PFSK-1 (cell line): ENCODE measurements around the gene TMTC2.

Experiments
- POLR2AphosphoS5 ChIP-seq: IDR thresholded peaks from 2 replicates; pipeline ENCODE4 v1.6.1; 2012; ENCODE audit warnings: low read depth, mild to moderate bottlenecking, control low read depth, low read length, moderate library complexity
- SIN3A ChIP-seq: IDR thresholded peaks from 2 replicates; pipeline ENCODE4 v1.6.1; 2012; ENCODE audit warnings: mild to moderate bottlenecking, low read length, moderate library complexity, borderline replicate concordance; ENCODE audit not compliant: insufficient read depth
- TF ChIP-seq, protein P1 (sequence below), 2 experiments: IDR thresholded peaks; 2 replicates each; pipeline versions ENCODE4 v1.6.1 to v1.8.0; 2011 to 2012; ENCODE audit warnings: low read depth in 2 of 2, low read length in 2 of 2, control low read depth in 1 of 2, inconsistent platforms in 1 of 2, mild to moderate bottlenecking in 1 of 2, moderate library complexity in 1 of 2; ENCODE audit not compliant: insufficient read depth in 1 of 2

DNA sequence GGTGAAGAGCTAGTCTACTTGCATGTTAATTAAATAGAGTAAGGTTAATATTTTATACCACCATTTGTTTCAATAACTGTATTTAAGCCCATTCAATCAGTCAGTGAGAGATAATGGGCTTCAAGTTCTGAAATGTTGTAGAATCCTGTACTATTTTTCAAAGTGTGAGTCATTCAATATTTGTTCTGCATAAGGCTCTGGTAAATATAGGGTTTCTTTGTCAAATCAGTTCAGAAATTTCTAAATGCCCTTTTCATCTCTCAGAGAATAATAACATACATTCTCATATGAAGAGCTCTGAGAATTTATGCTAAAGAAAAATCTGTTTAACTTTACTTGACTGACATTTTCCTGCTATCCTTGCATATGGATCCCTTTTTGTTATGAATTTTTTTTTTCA is 493.3 kb downstream of the TMTC2 start:
- no peak for TF ChIP-seq POLR2AphosphoS5
- TF ChIP-seq, protein P1, sequence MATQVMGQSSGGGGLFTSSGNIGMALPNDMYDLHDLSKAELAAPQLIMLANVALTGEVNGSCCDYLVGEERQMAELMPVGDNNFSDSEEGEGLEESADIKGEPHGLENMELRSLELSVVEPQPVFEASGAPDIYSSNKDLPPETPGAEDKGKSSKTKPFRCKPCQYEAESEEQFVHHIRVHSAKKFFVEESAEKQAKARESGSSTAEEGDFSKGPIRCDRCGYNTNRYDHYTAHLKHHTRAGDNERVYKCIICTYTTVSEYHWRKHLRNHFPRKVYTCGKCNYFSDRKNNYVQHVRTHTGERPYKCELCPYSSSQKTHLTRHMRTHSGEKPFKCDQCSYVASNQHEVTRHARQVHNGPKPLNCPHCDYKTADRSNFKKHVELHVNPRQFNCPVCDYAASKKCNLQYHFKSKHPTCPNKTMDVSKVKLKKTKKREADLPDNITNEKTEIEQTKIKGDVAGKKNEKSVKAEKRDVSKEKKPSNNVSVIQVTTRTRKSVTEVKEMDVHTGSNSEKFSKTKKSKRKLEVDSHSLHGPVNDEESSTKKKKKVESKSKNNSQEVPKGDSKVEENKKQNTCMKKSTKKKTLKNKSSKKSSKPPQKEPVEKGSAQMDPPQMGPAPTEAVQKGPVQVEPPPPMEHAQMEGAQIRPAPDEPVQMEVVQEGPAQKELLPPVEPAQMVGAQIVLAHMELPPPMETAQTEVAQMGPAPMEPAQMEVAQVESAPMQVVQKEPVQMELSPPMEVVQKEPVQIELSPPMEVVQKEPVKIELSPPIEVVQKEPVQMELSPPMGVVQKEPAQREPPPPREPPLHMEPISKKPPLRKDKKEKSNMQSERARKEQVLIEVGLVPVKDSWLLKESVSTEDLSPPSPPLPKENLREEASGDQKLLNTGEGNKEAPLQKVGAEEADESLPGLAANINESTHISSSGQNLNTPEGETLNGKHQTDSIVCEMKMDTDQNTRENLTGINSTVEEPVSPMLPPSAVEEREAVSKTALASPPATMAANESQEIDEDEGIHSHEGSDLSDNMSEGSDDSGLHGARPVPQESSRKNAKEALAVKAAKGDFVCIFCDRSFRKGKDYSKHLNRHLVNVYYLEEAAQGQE (IDR thresholded peaks at IDR 0.05; ENCODE audit: insufficient read depth in 1 of 2, low read depth in 2 of 2, low read length in 2 of 2) = no peak
- TF ChIP-seq SIN3A = no peak
